ENCODE results near the gene GLT1D1.

The GLT1D1 gene

GRCh38 chr12:128969480-128970055 lies 116.3 kb downstream of the GLT1D1 start:
- DNase-seq = no peak

GRCh38 chr12:128970110-128970509 lies 116.8 kb downstream of the GLT1D1 start:
- no peak for DNase-seq

GRCh38 chr12:128970941-128971340 lies 117.7 kb downstream of the GLT1D1 start:
- no peak for DNase-seq

GRCh38 chr12:128971802-128972201 lies 118.5 kb downstream of the GLT1D1 start:
- no peak for DNase-seq

- DNase-seq = no peak
These were observed 120.8 kb downstream of the GLT1D1 start for GRCh38 chr12:128973883-128974681.

GRCh38 chr12:128974881-128975280 lies 121.6 kb downstream of the GLT1D1 start:
- DNase-seq = no peak

- DNase-seq = peak; percentile 5 to 49
These were observed 123.0 kb downstream of the GLT1D1 start for GRCh38 chr12:128976120-128976738.

- no peak for DNase-seq
These were observed 124.2 kb downstream of the GLT1D1 start for GRCh38 chr12:128977441-128977840.

GRCh38 chr12:128978067-128978466 lies 124.8 kb downstream of the GLT1D1 start:
- DNase-seq = no peak

GRCh38 chr12:128980623-128981022 lies 127.3 kb downstream of the GLT1D1 start:
- no peak for DNase-seq

GRCh38 chr12:128981971-128982533 lies 128.8 kb downstream of the GLT1D1 start:
- DNase-seq = no peak

GRCh38 chr12:128982933-128983332 lies 129.7 kb downstream of the GLT1D1 start:
- no peak for DNase-seq

GRCh38 chr12:128983371-128983770 lies 130.1 kb downstream of the GLT1D1 start:
- DNase-seq = no peak

- no peak for DNase-seq
These were observed 133.7 kb downstream of the GLT1D1 start for GRCh38 chr12:128986957-128987356.

- DNase-seq = no peak
These were observed 136.0 kb downstream of the GLT1D1 start for GRCh38 chr12:128989287-128989686.

GRCh38 chr12:128991716-128992115 lies 138.4 kb downstream of the GLT1D1 start:
- no peak for DNase-seq

- DNase-seq = no peak
These were observed 138.8 kb downstream of the GLT1D1 start for GRCh38 chr12:128992116-128992515.

GRCh38 chr12:128992550-128992949 lies 139.3 kb downstream of the GLT1D1 start:
- DNase-seq = no peak

GRCh38 chr12:128994856-128995255 lies 141.6 kb downstream of the GLT1D1 start:
- DNase-seq = no peak

GRCh38 chr12:128995619-128996018 lies 142.3 kb downstream of the GLT1D1 start:
- no peak for DNase-seq

- DNase-seq = no peak
These were observed 148.5 kb downstream of the GLT1D1 start for GRCh38 chr12:129001826-129002225.

- DNase-seq = no peak
These were observed 149.1 kb downstream of the GLT1D1 start for GRCh38 chr12:129002427-129002826.

- DNase-seq = no peak
These were observed 152.1 kb downstream of the GLT1D1 start for GRCh38 chr12:129005416-129005815.

- no peak for DNase-seq
These were observed 152.6 kb downstream of the GLT1D1 start for GRCh38 chr12:129005829-129006228.
